Tibial nerve (tissue), 3 donors: ENCODE results near the gene CCNY.

Experiments
- CTCF ChIP-seq, 5 experiments: fragments of 200-600 bp in 3 of 5; fragments of 450-650 bp in 2 of 5; sonication (generic) in 3 of 5; IDR thresholded peaks; one replicate each; pipeline ENCODE4 v1.5.1; 2016 to 2019; ENCODE audit warnings: antibody characterized with exemption in 5 of 5, mild to moderate bottlenecking in 3 of 5, moderate library complexity in 2 of 5
- POLR2A ChIP-seq, 2 donors: fragments of 450-650 bp; IDR thresholded peaks; one replicate each; pipeline ENCODE4 v1.6.1; 2017; ENCODE audit warnings: antibody characterized with exemption in 2 of 2, mild to moderate bottlenecking in 2 of 2, moderate library complexity in 2 of 2

- no peak for TF ChIP-seq POLR2A (IDR thresholded peaks at IDR 0.05)
- no peak for TF ChIP-seq CTCF (IDR thresholded peaks at IDR 0.05)
Observed at GRCh38 chr10:35363587-35363986, 27.3 kb downstream of the CCNY start.
